ENCODE measurements around the gene MAN2C1. TPM values are rescaled to one million over a fixed set of nuclear protein-coding genes. Genes with fewer than 3 reads are reported as not detected.
A peak's percentile ranks its signal among the peaks of the same experiment; 100 is the strongest.
"Not testable (repeated sequence)": the region's sequence is repeated elsewhere in the genome, so short reads cannot be mapped to it uniquely, and the experiment has no call there.

Gene MAN2C1
- total RNA-seq, 2 donors from 2014 or later, result 122 to 169 TPM

GRCh38 chr15:75348562-75349350 lies 19.7 kb downstream of the MAN2C1 start:
- DNase-seq (ENCODE audit: low spot score), result peak; percentile 85
- intact Hi-C loops (cut with DNase I), result no loop called here

- no peak for DNase-seq (ENCODE audit: low spot score)
Measured at GRCh38 chr15:75348034-75348561, 20.3 kb downstream of the MAN2C1 start.

GRCh38 chr15:75347222-75348033 lies 21.0 kb downstream of the MAN2C1 start:
- DNase-seq (ENCODE audit: low spot score), result peak; percentile 87
- intact Hi-C loops (cut with DNase I), result no loop called here

More at GRCh38 chr15:75348034-75348561, 20.3 kb downstream of the MAN2C1 start:
- intact Hi-C loops (cut with DNase I), result no loop called here

- intact Hi-C loops (cut with DNase I), result no loop called here
- DNase-seq (ENCODE audit: low spot score), result peak; percentile 75
Measured at GRCh38 chr15:75346796-75347221, 21.6 kb downstream of the MAN2C1 start, which contains the start of gene NEIL1. Gene NEIL1 (plus strand): TSS chr15:75347039. CDS start chr15:75348906, 1,867 bp downstream.

- intact Hi-C loops (cut with DNase I); DNase-seq (ENCODE audit: low spot score): not testable (repeated sequence)
Measured at GRCh38 chr15:75343953-75344352, 24.5 kb downstream of the MAN2C1 start.

GRCh38 chr15:75342221-75342620 lies 26.2 kb downstream of the MAN2C1 start:
- intact Hi-C loops (cut with DNase I), result no loop called here
- DNase-seq (ENCODE audit: low spot score), result peak; percentile 64

GRCh38 chr15:75339531-75340240 lies 28.7 kb downstream of the MAN2C1 start:
- intact Hi-C loops (cut with DNase I), result no loop called here
- DNase-seq (ENCODE audit: low spot score), result peak; percentile 78

- intact Hi-C loops (cut with DNase I), result no loop called here
- DNase-seq (ENCODE audit: low spot score), result peak; percentile 58
Measured at GRCh38 chr15:75338661-75339240, 29.7 kb downstream of the MAN2C1 start.

- peak; percentile 98 for DNase-seq (ENCODE audit: low spot score)
- intact Hi-C loops (cut with DNase I), result no loop called here
Measured at GRCh38 chr15:75335705-75336355, 32.6 kb downstream of the MAN2C1 start, which contains the start of gene COMMD4. Gene COMMD4 (plus strand): TSS chr15:75336063. CDS start chr15:75336090, 27 bp downstream.

- no peak for DNase-seq (ENCODE audit: low spot score)
- intact Hi-C loops (cut with DNase I), result no loop called here
Measured at GRCh38 chr15:75335313-75335704, 33.1 kb downstream of the MAN2C1 start.

GRCh38 chr15:75333654-75334419 lies 34.6 kb downstream of the MAN2C1 start:
- DNase-seq (ENCODE audit: low spot score), result peak; percentile 56
- intact Hi-C loops (cut with DNase I), result not testable (repeated sequence)

GRCh38 chr15:75332093-75332492 lies 36.3 kb downstream of the MAN2C1 start:
- DNase-seq (ENCODE audit: low spot score), result not testable (repeated sequence)

GRCh38 chr15:75329571-75329970 lies 38.8 kb downstream of the MAN2C1 start:
- no peak for DNase-seq (ENCODE audit: low spot score)
- intact Hi-C loops (cut with DNase I), result loop anchor here in 1 of 2 donors (5.0 kb wide), 1 partner anchor 602 kb away; the partner anchor contains the start of gene CYP1A1

More at GRCh38 chr15:75332093-75332492, 36.3 kb downstream of the MAN2C1 start:
- intact Hi-C loops (cut with DNase I), result not testable (repeated sequence)

GRCh38 chr15:75328493-75329314 lies 39.7 kb downstream of the MAN2C1 start:
- intact Hi-C loops (cut with DNase I), result loop anchor here in 1 of 2 donors (5.0 kb wide), 1 partner anchor 601 kb away; the partner anchor contains the start of gene CYP1A1
- DNase-seq (ENCODE audit: low spot score), result no peak

GRCh38 chr15:75327491-75327890 lies 40.9 kb downstream of the MAN2C1 start:
- no peak for DNase-seq (ENCODE audit: low spot score)
- intact Hi-C loops (cut with DNase I), result loop anchor here in 1 of 2 donors (5.0 kb wide), 1 partner anchor 600 kb away; the partner anchor contains the start of gene CYP1A1

GRCh38 chr15:75327005-75327404 lies 41.4 kb downstream of the MAN2C1 start:
- intact Hi-C loops (cut with DNase I), result loop anchor here in 1 of 2 donors (5.0 kb wide), 1 partner anchor 600 kb away; the partner anchor contains the start of gene CYP1A1
- DNase-seq (ENCODE audit: low spot score), result no peak
